ENCODE results near the gene MACC1.
A peak's percentile ranks its signal among the peaks of the same experiment; 100 is the strongest.
"Not testable (repeated sequence)": the region's sequence is repeated elsewhere in the genome, so short reads cannot be mapped to it uniquely, and the experiment has no call there.

Gene MACC1

GRCh38 chr7:20129920-20130319, 87.3 kb downstream of the MACC1 start:
- DNase-seq (ENCODE audit: low read depth in 2 of 2): no peak

- DNase-seq (ENCODE audit: low read depth in 2 of 2): no peak
Measured at GRCh38 chr7:20128001-20128400, 89.2 kb downstream of the MACC1 start.

GRCh38 chr7:20126060-20126459, 91.1 kb downstream of the MACC1 start:
- not testable (repeated sequence) for DNase-seq (ENCODE audit: low read depth in 2 of 2)

- not testable (repeated sequence) for DNase-seq (ENCODE audit: low read depth in 2 of 2)
Measured at GRCh38 chr7:20124087-20124486, 93.1 kb downstream of the MACC1 start.

- DNase-seq (ENCODE audit: low read depth in 2 of 2): not testable (repeated sequence)
Measured at GRCh38 chr7:20122653-20123316, 94.4 kb downstream of the MACC1 start.

GRCh38 chr7:20122073-20122472, 95.1 kb downstream of the MACC1 start:
- no peak for DNase-seq (ENCODE audit: low read depth in 2 of 2)

GRCh38 chr7:20121404-20121803, 95.8 kb downstream of the MACC1 start:
- no peak for DNase-seq (ENCODE audit: low read depth in 2 of 2)

- not testable (repeated sequence) for DNase-seq (ENCODE audit: low read depth in 2 of 2)
Measured at GRCh38 chr7:20120611-20121168, 96.5 kb downstream of the MACC1 start.

- DNase-seq (ENCODE audit: low read depth in 2 of 2): no peak
Measured at GRCh38 chr7:20116869-20117268, 100.3 kb downstream of the MACC1 start.

- no peak for DNase-seq (ENCODE audit: low read depth in 2 of 2)
Measured at GRCh38 chr7:20114468-20114867, 102.7 kb downstream of the MACC1 start.

- no peak for DNase-seq (ENCODE audit: low read depth in 2 of 2)
Measured at GRCh38 chr7:20113427-20114027, 103.7 kb downstream of the MACC1 start.

GRCh38 chr7:20112696-20113095, 104.5 kb downstream of the MACC1 start:
- DNase-seq (ENCODE audit: low read depth in 2 of 2): no peak

- DNase-seq (ENCODE audit: low read depth in 2 of 2): no peak
Measured at GRCh38 chr7:20111821-20112542, 105.2 kb downstream of the MACC1 start.

GRCh38 chr7:20107582-20107981, 109.6 kb downstream of the MACC1 start:
- peak in 1 of 2 experiments; percentile 2 for DNase-seq (ENCODE audit: low read depth in 2 of 2)

GRCh38 chr7:20104696-20105095, 112.5 kb downstream of the MACC1 start:
- DNase-seq (ENCODE audit: low read depth in 2 of 2): no peak

- DNase-seq (ENCODE audit: low read depth in 2 of 2): no peak
Measured at GRCh38 chr7:20102982-20103381, 114.2 kb downstream of the MACC1 start.

- no peak for DNase-seq (ENCODE audit: low read depth in 2 of 2)
Measured at GRCh38 chr7:20095862-20096261, 121.3 kb downstream of the MACC1 start.

- DNase-seq (ENCODE audit: low read depth in 2 of 2): no peak
Measured at GRCh38 chr7:20095436-20095835, 121.7 kb downstream of the MACC1 start.

- DNase-seq (ENCODE audit: low read depth in 2 of 2): no peak
Measured at GRCh38 chr7:20089431-20089830, 127.8 kb downstream of the MACC1 start.

- DNase-seq (ENCODE audit: low read depth in 2 of 2): no peak
Measured at GRCh38 chr7:20085086-20085485, 132.1 kb downstream of the MACC1 start.
